Immature natural killer cell (primary cell): ENCODE results near the gene POLDIP3. TPM values are rescaled to one million over a fixed set of nuclear protein-coding genes. Genes with fewer than 3 reads are reported as not detected.

Experiments
- DNase-seq, 3 donors: peaks; one replicate each; pipeline ENCODE4 v3.0.0; 2022; ENCODE audit warnings: mixed read lengths in 1 of 3
- H3K27ac Mint-ChIP-seq, 6 donors: one replicate each; pipeline ENCODE4 v1.8.0; 2020; ENCODE audit warnings: mixed read lengths in 6 of 6, mild to moderate bottlenecking in 5 of 6, inconsistent platforms in 4 of 6, moderate library complexity in 3 of 6
- H3K27me3 Mint-ChIP-seq, 3 donors: one replicate each; pipeline ENCODE4 v1.8.0; 2020 to 2021; ENCODE audit warnings: low read depth in 3 of 3, mild to moderate bottlenecking in 3 of 3, mixed read lengths in 3 of 3, moderate library complexity in 3 of 3, inconsistent platforms in 1 of 3
- H3K36me3 Mint-ChIP-seq, 3 donors: one replicate each; pipeline ENCODE4 v1.8.0; 2020; ENCODE audit warnings: mixed read lengths in 3 of 3, inconsistent platforms in 2 of 3, mild to moderate bottlenecking in 2 of 3
- H3K4me1 Mint-ChIP-seq, 2 donors: one replicate each; pipeline ENCODE4 v1.8.0; 2020; ENCODE audit warnings: inconsistent platforms in 2 of 2, mild to moderate bottlenecking in 2 of 2, mixed read lengths in 2 of 2, moderate library complexity in 1 of 2
- H3K4me3 Mint-ChIP-seq, 5 donors: one replicate each; pipeline ENCODE4 v1.8.0; 2020; ENCODE audit warnings: mild to moderate bottlenecking in 5 of 5, mixed read lengths in 5 of 5, inconsistent platforms in 3 of 5, moderate library complexity in 3 of 5
- H3K9me3 Mint-ChIP-seq, 6 donors: one replicate each; pipeline ENCODE4 v1.8.0; 2020; ENCODE audit warnings: mild to moderate bottlenecking in 6 of 6, mixed read lengths in 6 of 6, inconsistent platforms in 4 of 6, moderate library complexity in 3 of 6
- polyA plus RNA-seq, 3 donors: library from polyadenylated mRNA; unstranded; fragments of 300-500 nt; fragmentation: Illumina TruSeq; gene quantifications; one replicate each; pipeline ENCODE4 v1.2.3, GENCODE V29; 2021

Gene POLDIP3
- polyA plus RNA-seq, 3 donors from 2014 or later: 54.4 to 77.2 (median 73.6) TPM

DNA sequence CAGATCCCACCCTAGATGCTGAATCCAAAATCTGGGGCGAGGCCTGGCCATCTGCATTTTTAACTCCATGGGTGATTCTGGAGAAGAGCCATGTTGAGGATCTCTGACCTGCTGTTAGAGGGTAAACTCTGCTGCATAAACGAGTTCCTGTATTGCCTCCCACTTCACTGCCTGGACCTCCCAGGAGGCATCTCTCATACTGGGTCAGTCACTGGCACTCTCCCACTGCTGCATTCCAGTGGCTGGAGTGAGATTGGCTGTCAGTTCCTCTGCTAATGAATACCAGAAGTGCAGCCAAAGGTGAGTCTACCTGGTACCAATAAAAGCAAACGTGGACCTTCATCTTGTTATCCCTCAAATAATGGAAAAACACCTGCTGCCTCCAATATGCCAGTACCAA lies 10.3 kb downstream of the POLDIP3 start:
- no peak for DNase-seq
- peaks cover 8 to 25% (median 17%) of the 10 kb centered on the region in 3 donors for H3K36me3 Mint-ChIP-seq
- H3K27me3 Mint-ChIP-seq: peaks cover 2 to 5% (median 5%) of the 10 kb centered on the region in 3 donors
- peak overlapping the region in 1 of 6 donors; percentile 45 for H3K27ac Mint-ChIP-seq
- peaks cover 41 to 68% of the 10 kb centered on the region in 2 donors for H3K4me1 Mint-ChIP-seq
- H3K9me3 Mint-ChIP-seq: no peaks in the 10 kb centered on the region
- no peak overlapping the region for H3K4me3 Mint-ChIP-seq

DNA sequence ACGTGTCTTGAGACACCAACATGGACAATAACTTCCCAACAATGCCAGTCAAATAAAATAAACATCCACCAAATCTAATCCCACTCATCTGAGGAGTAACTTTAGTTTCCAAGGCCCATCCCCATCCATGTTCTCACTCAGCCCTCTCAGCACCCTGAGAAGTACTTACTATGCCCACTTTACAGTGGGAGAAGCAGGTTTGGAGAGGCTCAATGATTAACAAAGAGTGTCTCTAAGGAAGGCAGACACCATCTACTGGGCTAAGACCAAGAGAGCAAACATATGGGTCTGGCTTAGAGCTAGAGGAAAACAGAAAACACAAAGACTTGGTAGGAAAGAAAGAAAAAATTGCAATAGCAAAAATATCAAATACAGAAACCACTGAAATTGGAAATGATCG lies 11.3 kb downstream of the POLDIP3 start:
- H3K27ac Mint-ChIP-seq: no peak overlapping the region
- DNase-seq: no peak
- H3K27me3 Mint-ChIP-seq: peaks cover 2 to 5% (median 5%) of the 10 kb centered on the region in 3 donors
- peaks cover 9 to 31% (median 22%) of the 10 kb centered on the region in 3 donors for H3K36me3 Mint-ChIP-seq
- no peaks in the 10 kb centered on the region for H3K9me3 Mint-ChIP-seq
- H3K4me1 Mint-ChIP-seq: peaks cover 36 to 64% of the 10 kb centered on the region in 2 donors
- no peak overlapping the region for H3K4me3 Mint-ChIP-seq

DNA sequence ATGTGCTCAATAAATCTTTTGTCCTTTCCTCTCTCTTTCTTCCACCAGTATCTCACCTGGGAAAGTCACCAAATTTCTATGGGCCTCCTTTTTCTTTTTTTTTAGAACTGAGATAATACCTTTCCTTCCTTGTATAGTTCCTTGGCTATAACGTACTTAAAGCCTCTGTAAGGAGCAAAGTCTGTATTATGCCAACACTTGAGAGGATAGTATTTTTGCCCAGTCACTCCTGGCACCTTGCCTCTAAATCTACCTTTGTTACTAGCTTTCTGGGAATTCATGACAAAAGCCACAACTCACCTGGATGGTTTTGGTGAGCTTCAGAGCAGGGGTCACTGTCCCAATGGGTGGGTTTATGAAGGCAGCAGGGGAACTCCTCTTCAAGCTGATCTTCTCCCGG lies 12.2 kb downstream of the POLDIP3 start:
- peaks cover 9 to 31% (median 22%) of the 10 kb centered on the region in 3 donors for H3K36me3 Mint-ChIP-seq
- no peaks in the 10 kb centered on the region for H3K9me3 Mint-ChIP-seq
- DNase-seq: no peak
- no peak overlapping the region for H3K4me3 Mint-ChIP-seq
- peaks cover 2 to 5% (median 5%) of the 10 kb centered on the region in 3 donors for H3K27me3 Mint-ChIP-seq
- H3K27ac Mint-ChIP-seq: peak overlapping the region in 2 of 6 donors; percentile 39 to 45
- peaks cover 35 to 59% of the 10 kb centered on the region in 2 donors for H3K4me1 Mint-ChIP-seq

DNA sequence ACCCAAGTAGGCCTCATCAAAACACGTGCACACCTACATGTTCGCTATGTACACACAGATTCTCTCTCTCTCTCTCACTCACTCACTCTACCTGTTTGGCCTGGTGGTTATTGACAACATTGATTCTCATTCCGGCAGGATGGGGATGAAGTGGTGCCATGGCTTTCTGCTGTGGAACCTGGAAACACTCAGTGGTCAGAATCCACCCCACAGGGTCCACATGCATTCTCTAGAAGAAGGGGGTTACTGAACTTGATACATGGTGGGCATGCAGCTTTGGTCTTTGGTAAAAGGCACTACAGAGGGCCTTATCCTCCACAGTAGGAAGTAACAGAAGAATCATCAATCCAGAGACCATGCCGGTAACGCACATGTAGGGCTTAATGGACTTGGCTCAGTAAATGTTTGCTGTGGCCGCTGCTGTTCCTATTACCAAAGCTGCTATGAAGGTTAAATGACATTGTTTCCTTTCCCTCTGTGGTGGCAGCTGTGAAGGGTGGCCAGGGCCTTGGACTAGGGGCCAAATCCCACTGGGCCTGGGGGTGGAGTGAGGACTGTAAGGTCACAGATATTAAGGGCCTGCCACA lies 12.7 kb downstream of the POLDIP3 start:
- Mint-ChIP-seq H3K4me1 (peaks cover 34 to 59% of the 10 kb centered on the region in 2 donors), H3K27me3 (peaks cover 2 to 5% (median 5%) of the 10 kb centered on the region in 3 donors), H3K4me3 (no peak overlapping the region), H3K36me3 (peaks cover 9 to 36% (median 22%) of the 10 kb centered on the region in 3 donors), H3K27ac (no peak overlapping the region), H3K9me3 (no peaks in the 10 kb centered on the region)
- DNase-seq: no peak

DNA sequence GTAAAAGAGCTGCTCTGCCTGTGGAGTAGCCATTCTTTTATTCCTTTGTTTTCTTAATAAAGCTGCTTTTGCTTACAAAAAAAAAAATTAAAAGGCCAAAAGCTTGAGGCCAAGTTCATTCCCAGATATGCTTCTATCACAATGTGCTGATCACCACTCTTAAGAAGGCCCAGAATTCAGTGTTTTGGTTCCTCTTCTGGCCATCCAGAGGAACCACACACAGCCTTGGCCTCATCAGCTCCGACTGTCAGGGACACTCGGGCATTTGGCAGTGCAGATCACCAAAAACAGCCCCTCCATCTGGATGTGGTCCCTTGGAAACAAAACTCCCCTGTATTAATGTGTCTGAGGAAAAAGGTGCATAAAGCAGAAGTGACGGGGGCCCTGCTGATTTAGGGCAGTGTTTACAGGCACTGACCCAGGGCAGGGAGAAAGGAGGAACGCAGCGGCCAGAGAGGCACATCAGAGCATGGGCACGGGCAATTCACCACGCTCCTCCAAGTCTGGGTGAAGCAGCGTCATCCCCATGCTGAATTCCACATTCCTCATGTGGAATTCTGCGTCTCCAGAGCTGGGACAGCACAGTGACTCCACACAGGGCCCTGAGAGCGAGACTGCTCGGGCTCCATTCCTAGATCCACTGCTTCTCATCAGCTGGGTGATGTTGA lies 17.7 kb downstream of the POLDIP3 start:
- Mint-ChIP-seq H3K36me3 (peaks cover 9 to 38% (median 22%) of the 10 kb centered on the region in 3 donors), H3K4me3 (no peak overlapping the region), H3K27me3 (peaks cover 2 to 4% (median 2%) of the 10 kb centered on the region in 3 donors), H3K4me1 (peaks cover 13 to 14% of the 10 kb centered on the region in 2 donors), H3K27ac (peak overlapping the region in 1 of 6 donors; percentile 39), H3K9me3 (no peaks in the 10 kb centered on the region)
- no peak for DNase-seq

DNA sequence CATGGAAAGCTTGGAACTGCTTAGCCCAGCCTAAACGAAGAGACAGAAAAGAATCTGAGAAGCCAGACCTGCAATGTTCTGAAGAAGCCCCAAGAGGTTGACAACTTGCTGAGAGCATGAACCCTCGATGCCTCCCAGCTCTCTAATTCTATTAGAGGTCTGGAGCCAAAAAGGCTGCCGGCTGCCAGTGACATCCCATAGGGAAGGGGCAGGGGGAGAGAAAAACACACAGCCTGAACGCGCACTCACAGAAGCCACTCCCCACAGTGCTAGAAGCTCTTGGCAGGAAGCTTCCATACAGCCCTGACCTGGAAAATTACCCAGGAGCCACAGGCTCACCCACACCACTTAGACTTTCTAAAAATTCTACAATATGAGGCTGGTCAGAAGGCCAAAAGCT lies 18.3 kb downstream of the POLDIP3 start:
- H3K9me3 Mint-ChIP-seq: no peaks in the 10 kb centered on the region
- peaks cover 4 to 35% (median 19%) of the 10 kb centered on the region in 3 donors for H3K36me3 Mint-ChIP-seq
- no peak overlapping the region for H3K27ac Mint-ChIP-seq
- DNase-seq: no peak
- H3K4me1 Mint-ChIP-seq: peaks cover 9% of the 10 kb centered on the region in 2 donors
- no peak overlapping the region for H3K4me3 Mint-ChIP-seq
- peaks cover 0 to 4% (median 2%) of the 10 kb centered on the region in 3 donors for H3K27me3 Mint-ChIP-seq

DNA sequence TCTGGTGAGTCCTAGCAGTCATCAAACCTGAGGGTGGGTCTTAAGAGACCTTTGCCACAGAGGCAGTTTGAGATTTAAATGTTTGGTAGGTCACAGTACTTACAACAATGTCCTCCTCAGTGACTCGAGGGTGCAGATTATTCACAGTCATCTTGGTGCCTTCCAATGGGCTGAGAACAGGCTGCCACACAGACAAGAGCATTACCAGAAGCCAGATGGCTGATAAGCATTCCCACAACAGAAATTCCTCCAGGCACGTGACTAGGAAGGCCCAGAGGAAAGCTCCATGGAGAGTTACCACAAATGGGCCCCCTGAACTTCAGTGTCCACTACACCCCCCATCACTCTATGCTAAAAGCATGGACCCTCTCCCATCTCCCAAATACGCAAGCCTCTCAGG lies 19.2 kb downstream of the POLDIP3 start:
- peak overlapping the region in 1 of 6 donors; percentile 13 for H3K27ac Mint-ChIP-seq

DNA sequence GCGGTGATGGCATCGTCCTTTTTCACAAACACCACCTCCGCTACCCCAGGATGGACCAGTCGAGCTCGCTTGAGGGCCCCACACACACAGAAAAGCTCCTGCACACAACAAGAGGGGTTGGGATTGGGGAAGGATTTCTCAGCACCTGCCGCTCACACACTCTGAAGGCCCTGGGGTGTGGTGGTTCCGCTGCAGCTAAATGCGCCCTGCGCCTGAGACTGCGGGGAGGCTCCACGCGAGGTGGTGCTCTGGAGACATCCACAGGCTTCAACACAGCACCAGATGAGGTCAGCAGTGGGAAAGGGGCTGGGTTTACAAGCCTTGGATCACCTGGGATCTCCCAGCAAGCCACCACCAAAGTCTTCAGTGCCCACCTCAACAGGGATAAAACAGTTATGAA lies 22.7 kb downstream of the POLDIP3 start:
- Mint-ChIP-seq H3K27me3 (peaks cover 0 to 4% (median 2%) of the 10 kb centered on the region in 3 donors), H3K27ac (peak overlapping the region in 1 of 6 donors; percentile 27), H3K36me3 (peaks cover 0 to 34% (median 17%) of the 10 kb centered on the region in 3 donors), H3K4me1 (peaks cover 0 to 3% of the 10 kb centered on the region in 2 donors), H3K9me3 (no peaks in the 10 kb centered on the region), H3K4me3 (no peak overlapping the region)
- no peak for DNase-seq

More for the DNA sequence above, 19.2 kb downstream of the POLDIP3 start:
- Mint-ChIP-seq H3K9me3 (no peaks in the 10 kb centered on the region), H3K4me3 (no peak overlapping the region), H3K36me3 (peaks cover 4 to 35% (median 19%) of the 10 kb centered on the region in 3 donors), H3K27me3 (peaks cover 0 to 2% (median 2%) of the 10 kb centered on the region in 3 donors), H3K4me1 (peaks cover 9% of the 10 kb centered on the region in 2 donors)
- DNase-seq: no peak

DNA sequence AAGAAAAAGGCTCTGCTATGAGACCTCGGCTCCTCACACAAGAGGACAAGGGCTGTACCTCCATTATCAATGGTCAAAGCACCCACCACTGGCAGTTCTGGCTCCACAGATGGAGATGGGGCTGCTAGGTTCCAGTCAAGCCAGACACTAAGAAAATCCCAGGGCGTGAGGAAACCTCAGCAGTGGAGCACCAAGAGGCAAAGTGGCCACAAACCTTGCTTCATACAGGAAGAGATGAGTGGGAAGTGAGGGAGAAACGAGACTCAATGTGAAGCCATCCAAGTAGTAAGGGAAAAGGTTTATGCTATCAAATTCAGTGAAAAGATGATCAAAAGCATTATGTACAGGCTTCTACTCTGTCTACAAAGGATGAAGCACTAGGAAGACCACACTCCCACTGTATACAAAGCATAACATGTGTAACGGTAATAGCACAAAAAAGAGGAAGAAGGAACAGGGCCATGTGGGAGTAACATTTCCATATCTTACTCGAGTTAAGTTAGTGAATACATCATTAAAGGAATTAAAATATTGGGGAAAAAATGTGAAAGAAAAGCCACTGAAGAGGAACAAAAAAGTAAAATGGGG lies 27.0 kb downstream of the POLDIP3 start:
- no peak for DNase-seq
- Mint-ChIP-seq H3K27me3 (peaks cover 0 to 7% (median 0%) of the 10 kb centered on the region in 3 donors), H3K27ac (no peak overlapping the region), H3K4me3 (no peak overlapping the region), H3K36me3 (peaks cover 0 to 38% (median 18%) of the 10 kb centered on the region in 3 donors), H3K9me3 (no peaks in the 10 kb centered on the region), H3K4me1 (peaks cover 0 to 7% of the 10 kb centered on the region in 2 donors)

DNA sequence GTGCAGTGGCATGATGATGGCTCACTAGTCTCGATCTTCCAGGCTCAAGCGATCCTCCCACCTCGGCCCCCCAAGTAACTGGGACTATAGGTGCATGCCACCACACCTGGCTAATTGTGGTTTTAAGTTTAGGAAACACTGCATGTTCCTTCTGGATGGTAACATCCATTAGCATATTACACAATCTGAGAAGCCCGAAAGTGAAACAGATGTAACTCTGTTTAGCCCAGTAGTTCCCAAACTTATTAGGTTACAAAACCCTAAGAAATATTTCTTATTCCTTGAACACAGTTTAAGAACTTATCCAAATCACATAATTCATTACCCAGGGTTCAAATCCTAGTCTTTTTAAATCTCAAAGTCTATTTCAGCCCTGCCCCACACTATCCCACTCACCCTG lies 28.3 kb downstream of the POLDIP3 start:
- Mint-ChIP-seq H3K9me3 (no peaks in the 10 kb centered on the region), H3K27ac (peak overlapping the region in 1 of 6 donors; percentile 43), H3K4me3 (no peak overlapping the region), H3K27me3 (peaks cover 1 to 7% (median 1%) of the 10 kb centered on the region in 3 donors), H3K4me1 (peaks cover 8 to 14% of the 10 kb centered on the region in 2 donors), H3K36me3 (peaks cover 3 to 30% (median 18%) of the 10 kb centered on the region in 3 donors)
- DNase-seq: no peak

DNA sequence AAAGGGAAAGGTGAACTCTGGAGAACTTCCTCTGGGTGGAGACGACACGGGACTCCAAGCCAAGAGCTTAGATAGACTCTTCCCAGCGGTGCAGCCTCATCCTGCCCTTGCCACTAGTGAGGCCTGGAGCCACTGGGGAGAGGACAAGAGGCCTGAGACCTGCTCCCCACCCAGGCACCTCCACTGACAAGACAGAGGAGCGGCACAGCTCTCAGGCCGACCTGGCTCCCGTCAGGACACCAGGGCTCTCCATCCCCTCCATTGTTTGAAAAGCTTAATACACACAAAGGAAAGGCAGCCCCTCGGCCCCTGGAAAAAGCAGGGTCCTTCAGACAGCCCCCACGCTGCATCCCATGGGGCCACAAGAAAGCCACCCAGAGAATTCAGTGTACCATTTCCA lies 29.6 kb downstream of the POLDIP3 start:
- no peak overlapping the region for H3K4me3 Mint-ChIP-seq
- H3K36me3 Mint-ChIP-seq: peaks cover 3 to 30% (median 18%) of the 10 kb centered on the region in 3 donors
- H3K27me3 Mint-ChIP-seq: peaks cover 2 to 7% (median 3%) of the 10 kb centered on the region in 3 donors
- H3K27ac Mint-ChIP-seq: peak overlapping the region in 3 of 6 donors; percentile 27 to 77 (median 56)
- H3K4me1 Mint-ChIP-seq: peaks cover 16 to 20% of the 10 kb centered on the region in 2 donors
- DNase-seq: no peak
- H3K9me3 Mint-ChIP-seq: no peaks in the 10 kb centered on the region

DNA sequence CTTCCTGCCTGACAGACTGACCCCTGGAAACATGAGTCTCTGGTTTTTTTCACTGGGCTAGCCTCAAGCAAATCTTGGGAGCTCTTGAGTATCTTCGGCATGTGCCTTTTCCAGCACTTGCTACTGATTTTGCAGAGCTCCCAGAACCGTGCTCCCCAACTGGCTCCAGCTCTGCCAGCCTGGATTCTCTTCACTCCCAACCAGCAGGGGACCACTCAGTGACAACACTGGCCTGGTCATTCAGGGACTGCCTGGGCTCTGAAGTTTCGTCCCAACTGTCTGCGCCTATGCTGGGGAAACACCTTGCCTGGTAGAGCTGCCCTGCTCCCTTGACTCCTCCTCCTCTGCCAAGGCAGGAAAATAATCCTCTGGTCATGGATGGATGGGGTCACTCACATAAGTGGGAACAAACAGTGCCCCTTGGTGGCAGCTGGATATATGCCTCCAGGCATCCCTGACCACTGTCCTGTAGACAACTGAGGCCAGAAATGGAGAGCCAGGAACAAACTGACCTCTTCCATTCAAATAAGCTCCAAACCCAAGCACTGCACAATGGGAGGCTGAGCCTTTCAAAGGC lies 30.2 kb downstream of the POLDIP3 start:
- H3K9me3 Mint-ChIP-seq: no peaks in the 10 kb centered on the region
- H3K4me1 Mint-ChIP-seq: peaks cover 16 to 20% of the 10 kb centered on the region in 2 donors
- peaks cover 2 to 7% (median 3%) of the 10 kb centered on the region in 3 donors for H3K27me3 Mint-ChIP-seq
- H3K4me3 Mint-ChIP-seq: no peak overlapping the region
- DNase-seq: no peak
- H3K27ac Mint-ChIP-seq: peak overlapping the region in 1 of 6 donors; percentile 27
- H3K36me3 Mint-ChIP-seq: peaks cover 3 to 24% (median 18%) of the 10 kb centered on the region in 3 donors

DNA sequence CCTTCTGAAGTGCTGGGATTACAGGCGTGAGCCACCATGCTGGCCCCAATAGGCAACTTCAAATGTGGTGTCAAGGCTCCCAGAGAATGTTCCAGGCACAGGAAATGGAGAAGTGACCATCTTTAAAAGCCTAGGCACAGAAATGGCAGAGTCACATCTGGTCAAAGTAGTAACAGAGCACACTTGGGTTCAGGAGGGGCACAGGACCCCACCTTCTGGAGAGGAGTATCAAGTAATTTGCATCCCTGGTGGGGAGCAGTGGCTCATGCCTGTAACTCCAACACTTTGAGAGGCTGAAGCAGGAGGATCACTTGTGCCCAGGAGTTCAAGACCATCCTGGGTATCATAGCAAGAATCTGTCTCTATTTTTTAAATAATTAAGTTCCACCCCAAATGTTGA lies 31.7 kb downstream of the POLDIP3 start:
- H3K27me3 Mint-ChIP-seq: peaks cover 2 to 7% (median 3%) of the 10 kb centered on the region in 3 donors
- peaks cover 16 to 20% of the 10 kb centered on the region in 2 donors for H3K4me1 Mint-ChIP-seq
- H3K27ac Mint-ChIP-seq: no peak overlapping the region
- H3K4me3 Mint-ChIP-seq: peak overlapping the region in 3 of 5 donors; percentile 86 to 90 (median 89)
- DNase-seq: no peak
- no peaks in the 10 kb centered on the region for H3K9me3 Mint-ChIP-seq
- peaks cover 3 to 23% (median 18%) of the 10 kb centered on the region in 3 donors for H3K36me3 Mint-ChIP-seq
